Hepatocyte (in vitro differentiated cells): Measurements from ENCODE around the gene DIPK1A.

Experiments used
- CTCF ChIP-seq: fragments of 200-600 bp; sonication (generic); IDR thresholded peaks from 2 replicates; pipeline ENCODE4 v1.5.1; 2016; ENCODE audit warnings: antibody characterized with exemption, mild to moderate bottlenecking; ENCODE audit not compliant: poor library complexity
- EZH2 ChIP-seq: fragments of 200-600 bp; sonication (generic); IDR thresholded peaks from 2 replicates; pipeline ENCODE4 v1.6.1; 2016; ENCODE audit warnings: antibody characterized with exemption, mild to moderate bottlenecking, borderline replicate concordance
- EZH2phosphoT487 ChIP-seq: fragments of 200-600 bp; sonication (generic); IDR thresholded peaks from one replicate; pipeline ENCODE4 v1.6.1; 2018; ENCODE audit warnings: antibody characterized with exemption, mild to moderate bottlenecking, low read depth, moderate library complexity; ENCODE audit not compliant: unreplicated experiment, severe bottlenecking

- TF ChIP-seq CTCF (no peak), EZH2 (no peak), EZH2phosphoT487 (no peak)
Observed at GRCh38 chr1:92995441-92996430, 34.5 kb upstream of the DIPK1A start.
